A673 (cell line): ENCODE results near the gene ZNF224. TPM values are rescaled to one million over a fixed set of nuclear protein-coding genes. Genes with fewer than 3 reads are reported as not detected.

ENCODE experiments used
- BruUV-seq: library from RNA; stranded (reverse); fragments of 400-500 nt; replicated peaks from 2 replicates; lab custom pipeline; 2021; lab: Mats Ljungman, UMichigan
- CTCF ChIA-PET: fragments of 300-600 bp; sonication (Branson Sonifier 250); formaldehyde crosslinking; loops from one replicate; lab custom pipeline; 2022; ENCODE audit warnings: antibody characterized with exemption; lab: Charles Lee
- POLR2A ChIA-PET: fragments of 300-600 bp; sonication (Branson Sonifier 250); formaldehyde crosslinking; loops from one replicate; lab custom pipeline; 2022; ENCODE audit warnings: antibody characterized with exemption; ENCODE audit not compliant: low non-redundant PET; lab: Charles Lee
- DNase-seq: peaks from one replicate; pipeline ENCODE4 v3.0.0-alpha.2; 2015; ENCODE audit warnings: low spot score
- H3K27ac ChIP-seq: fragments of 200-600 bp; sonication (generic); 2 replicates; pipeline ENCODE4 v1.5.1; 2016; ENCODE audit warnings: mixed run types, low read depth, mild to moderate bottlenecking, mixed read lengths, antibody characterized with exemption, low read length; ENCODE audit not compliant: poor library complexity, severe bottlenecking
- H3K27me3 ChIP-seq: fragments of 200-600 bp; sonication (generic); replicated peaks from 2 replicates; pipeline ENCODE4 v1.6.1; 2017; ENCODE audit warnings: mixed run types, low read depth, mild to moderate bottlenecking, mixed read lengths, antibody characterized with exemption, low read length; ENCODE audit not compliant: insufficient read depth, poor library complexity
- H3K36me3 ChIP-seq: fragments of 200-600 bp; sonication (generic); 2 replicates; pipeline ENCODE4 v1.6.1; 2016; ENCODE audit warnings: mixed run types, mild to moderate bottlenecking, mixed read lengths, antibody characterized with exemption, low read length; ENCODE audit not compliant: insufficient read depth, poor library complexity, severe bottlenecking
- H3K4me1 ChIP-seq: fragments of 200-600 bp; sonication (generic); 2 replicates; pipeline ENCODE4 v1.6.1; 2017; ENCODE audit warnings: mixed run types, mild to moderate bottlenecking, mixed read lengths, antibody characterized with exemption, low read length; ENCODE audit not compliant: insufficient read depth, poor library complexity, severe bottlenecking
- H3K4me3 ChIP-seq: fragments of 200-600 bp; sonication (generic); 2 replicates; pipeline ENCODE4 v1.5.1; 2016; ENCODE audit warnings: low read depth, mixed run types, mild to moderate bottlenecking, mixed read lengths, low read length; ENCODE audit not compliant: poor library complexity, severe bottlenecking
- H3K9me3 ChIP-seq: fragments of 200-600 bp; sonication (generic); 2 replicates; pipeline ENCODE4 v1.6.1; 2016; ENCODE audit warnings: mixed run types, low read depth, mild to moderate bottlenecking, mixed read lengths, antibody characterized with exemption, low read length; ENCODE audit not compliant: poor library complexity, severe bottlenecking
- EZH2 ChIP-seq: fragments of 200-600 bp; sonication (generic); IDR thresholded peaks from 2 replicates; pipeline ENCODE4 v1.6.1; 2017; ENCODE audit warnings: borderline replicate concordance, low read depth, mild to moderate bottlenecking, mixed read lengths, antibody characterized with exemption, low read length; ENCODE audit not compliant: poor library complexity, severe bottlenecking
- intact Hi-C: fragments of 100-400 bp; cut with micrococcal nuclease; formaldehyde crosslinking; loops from one replicate; pipeline ENCODE4 v1.10.0; 2022; ENCODE audit not compliant: unreplicated experiment
- total RNA-seq: library from RNA; stranded (reverse); gene quantifications from 2 replicates; pipeline ENCODE4 v1.2.3, GENCODE V29; 2021
- TF ChIP-seq, protein P1 (sequence below): fragments of 300-800, 200-600 bp; sonication (generic); conservative IDR thresholded peaks from 2 replicates; pipeline ENCODE4 v1.5.1; 2017; ENCODE audit warnings: low read depth, mild to moderate bottlenecking, antibody characterized with exemption, low read length, moderate library complexity, mixed read lengths

The ZNF224 gene
- total RNA-seq, 1 experiment from 2014 or later: 20.4 TPM

- Histone ChIP-seq H3K4me1 (no peaks in the 10 kb centered on the region), H3K9me3 (no peaks in the 10 kb centered on the region), H3K27me3 (no peaks in the 10 kb centered on the region), H3K4me3 (no peak overlapping the region), H3K27ac (no peak overlapping the region), H3K36me3 (no peaks in the 10 kb centered on the region)
- ChIA-PET CTCF (no interaction called here), POLR2A (no interaction called here)
- TF ChIP-seq EZH2: no peak
- TF ChIP-seq, protein P1, sequence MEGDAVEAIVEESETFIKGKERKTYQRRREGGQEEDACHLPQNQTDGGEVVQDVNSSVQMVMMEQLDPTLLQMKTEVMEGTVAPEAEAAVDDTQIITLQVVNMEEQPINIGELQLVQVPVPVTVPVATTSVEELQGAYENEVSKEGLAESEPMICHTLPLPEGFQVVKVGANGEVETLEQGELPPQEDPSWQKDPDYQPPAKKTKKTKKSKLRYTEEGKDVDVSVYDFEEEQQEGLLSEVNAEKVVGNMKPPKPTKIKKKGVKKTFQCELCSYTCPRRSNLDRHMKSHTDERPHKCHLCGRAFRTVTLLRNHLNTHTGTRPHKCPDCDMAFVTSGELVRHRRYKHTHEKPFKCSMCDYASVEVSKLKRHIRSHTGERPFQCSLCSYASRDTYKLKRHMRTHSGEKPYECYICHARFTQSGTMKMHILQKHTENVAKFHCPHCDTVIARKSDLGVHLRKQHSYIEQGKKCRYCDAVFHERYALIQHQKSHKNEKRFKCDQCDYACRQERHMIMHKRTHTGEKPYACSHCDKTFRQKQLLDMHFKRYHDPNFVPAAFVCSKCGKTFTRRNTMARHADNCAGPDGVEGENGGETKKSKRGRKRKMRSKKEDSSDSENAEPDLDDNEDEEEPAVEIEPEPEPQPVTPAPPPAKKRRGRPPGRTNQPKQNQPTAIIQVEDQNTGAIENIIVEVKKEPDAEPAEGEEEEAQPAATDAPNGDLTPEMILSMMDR: no peak
- intact Hi-C loops: no loop called here
- BruUV-seq: no TSS peak
- no peak for DNase-seq
Observed at GRCh38 chr19:44092108-44092507, 2.1 kb upstream of the ZNF224 start.

DNA sequence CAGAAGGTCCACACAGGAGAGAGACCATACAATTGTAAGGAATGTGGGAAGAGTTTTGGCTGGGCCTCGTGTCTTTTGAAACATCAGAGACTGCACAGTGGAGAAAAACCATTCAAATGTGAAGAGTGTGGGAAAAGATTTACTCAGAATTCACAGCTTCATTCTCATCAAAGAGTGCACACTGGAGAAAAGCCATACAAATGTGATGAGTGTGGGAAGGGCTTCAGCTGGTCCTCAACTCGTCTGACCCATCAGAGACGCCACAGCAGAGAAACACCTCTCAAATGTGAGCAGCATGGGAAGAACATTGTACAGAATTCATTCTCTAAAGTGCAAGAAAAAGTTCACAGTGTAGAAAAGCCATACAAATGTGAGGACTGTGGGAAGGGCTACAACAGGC lies 13.6 kb downstream of the ZNF224 start:
- Histone ChIP-seq H3K27me3 (no peaks in the 10 kb centered on the region), H3K4me1 (no peaks in the 10 kb centered on the region), H3K27ac (no peak overlapping the region), H3K9me3 (peaks cover 45% of the 10 kb centered on the region), H3K36me3 (peaks cover 35% of the 10 kb centered on the region), H3K4me3 (no peak overlapping the region)
- intact Hi-C loops: no loop called here
- ChIA-PET CTCF (no interaction called here), POLR2A (no interaction called here)
- BruUV-seq: no TSS peak
- TF ChIP-seq, protein P1: no peak
- TF ChIP-seq EZH2: no peak
- DNase-seq: no peak

DNA sequence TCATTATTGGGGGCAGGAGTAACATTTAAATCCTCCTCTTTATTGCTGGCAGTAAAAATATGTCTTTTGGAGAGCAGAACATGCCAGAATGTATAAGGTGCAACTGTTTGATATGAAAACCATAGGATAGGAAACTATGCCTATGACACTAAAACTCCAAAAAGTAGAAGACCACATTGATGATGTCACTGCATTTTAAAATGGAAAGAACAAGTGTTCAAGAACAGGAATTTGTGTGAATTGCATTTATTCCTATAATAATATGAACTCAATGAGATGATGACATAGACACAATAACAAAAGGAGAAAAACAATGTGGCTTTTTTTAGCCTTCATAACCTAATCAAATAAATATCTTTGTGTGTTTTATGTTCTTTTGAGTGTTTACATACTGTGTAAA lies 15.3 kb downstream of the ZNF224 start:
- Histone ChIP-seq H3K27ac (no peak overlapping the region), H3K36me3 (peaks cover 27% of the 10 kb centered on the region), H3K27me3 (no peaks in the 10 kb centered on the region), H3K4me3 (no peak overlapping the region), H3K4me1 (no peaks in the 10 kb centered on the region), H3K9me3 (peaks cover 45% of the 10 kb centered on the region)
- ChIA-PET POLR2A (no interaction called here), CTCF (no interaction called here)
- intact Hi-C loops: no loop called here
- BruUV-seq: no TSS peak
- TF ChIP-seq, protein P1: no peak
- no peak for TF ChIP-seq EZH2
- no peak for DNase-seq
